Omental fat pad (tissue), 4 donors: ENCODE results near the gene GLI3. TPM values are rescaled to one million over a fixed set of nuclear protein-coding genes. Genes with fewer than 3 reads are reported as not detected.

Experiments used
- ATAC-seq: fragments of 150-250 bp; one replicate; pipeline ENCODE4 v1.9.1; 2016; ENCODE audit warnings: mild to moderate bottlenecking, moderate library complexity; ENCODE audit not compliant: low FRiP score
- DNase-seq: peaks from one replicate; pipeline ENCODE4 v3.0.0-alpha.2; 2019; ENCODE audit warnings: low spot score
- CTCF ChIP-seq, 3 donors: fragments of 450-650 bp; IDR thresholded peaks; one replicate each; pipeline ENCODE4 v1.5.1; 2016 to 2017; ENCODE audit warnings: antibody characterized with exemption in 3 of 3, mild to moderate bottlenecking in 3 of 3, moderate library complexity in 2 of 3
- total RNA-seq, 4 donors: library from RNA; depleted of rRNA; stranded (reverse); fragments of >200 nt; gene quantifications; one replicate each; pipeline ENCODE4 v1.1.0, GENCODE V29; 2016

GLI3 gene
- total RNA-seq, 4 donors from 2014 or later = 10.0 to 19.2 (median 14.6) TPM

GRCh38 chr7:42155584-42156290 lies 81.3 kb downstream of the GLI3 start:
- no peak for ATAC-seq
- TF ChIP-seq CTCF (IDR thresholded peaks at IDR 0.05) = no peak
- DNase-seq = no peak

- DNase-seq (no peak), ATAC-seq (no peak)
- TF ChIP-seq CTCF (IDR thresholded peaks at IDR 0.05) = no peak
Measured at GRCh38 chr7:42154173-42154572, 82.8 kb downstream of the GLI3 start.

- ATAC-seq (no peak), DNase-seq (no peak)
- TF ChIP-seq CTCF (IDR thresholded peaks at IDR 0.05) = no peak
Measured at GRCh38 chr7:42152329-42153205, 84.4 kb downstream of the GLI3 start.

- DNase-seq = no peak
- no peak for ATAC-seq
- TF ChIP-seq CTCF (IDR thresholded peaks at IDR 0.05) = no peak
Measured at GRCh38 chr7:42151309-42151708, 85.7 kb downstream of the GLI3 start.

GRCh38 chr7:42145539-42145938 lies 91.5 kb downstream of the GLI3 start:
- no peak for DNase-seq
- no peak for TF ChIP-seq CTCF (IDR thresholded peaks at IDR 0.05)
- ATAC-seq = no peak

- ATAC-seq (no peak), DNase-seq (no peak)
- no peak for TF ChIP-seq CTCF (IDR thresholded peaks at IDR 0.05)
Measured at GRCh38 chr7:42144604-42145003, 92.4 kb downstream of the GLI3 start.
